Neutrophil (primary cell): ENCODE results near the gene TBCA.
"Not testable (repeated sequence)": the region's sequence is repeated elsewhere in the genome, so short reads cannot be mapped to it uniquely, and the experiment has no call there.

Source experiments
- H3K27ac ChIP-seq: fragments of 200-600 bp; sonication (generic); 2 replicates; pipeline ENCODE4 v1.5.1; 2016; ENCODE audit warnings: mild to moderate bottlenecking, moderate library complexity
- H3K27me3 ChIP-seq: fragments of 200-600 bp; sonication (generic); 2 replicates; pipeline ENCODE4 v1.6.0; 2016; ENCODE audit warnings: mild to moderate bottlenecking
- H3K36me3 ChIP-seq: fragments of 200-600 bp; sonication (generic); 2 replicates; pipeline ENCODE4 v1.5.1; 2017
- H3K4me1 ChIP-seq, 2 experiments: fragments of 200-600 bp in 1 of 2; sonication (generic) in 1 of 2; 1 replicate in 1 of 2; 2 replicates in 1 of 2; pipeline versions ENCODE4 v1.5.1 to v1.6.1; 2013 to 2016; ENCODE audit warnings: low read depth in 1 of 2, low read length in 1 of 2, mild to moderate bottlenecking in 1 of 2, moderate library complexity in 1 of 2; ENCODE audit not compliant: control insufficient read depth in 1 of 2, insufficient read depth in 1 of 2
- H3K4me3 ChIP-seq, 2 experiments: fragments of 200-600 bp in 1 of 2; sonication (generic) in 1 of 2; 1 replicate in 1 of 2; 2 replicates in 1 of 2; pipeline ENCODE4 v1.5.1; 2013 to 2016; ENCODE audit warnings: low read depth in 1 of 2, low read length in 1 of 2, mild to moderate bottlenecking in 1 of 2, moderate library complexity in 1 of 2
- H3K9me3 ChIP-seq: fragments of 200-600 bp; sonication (generic); 2 replicates; pipeline ENCODE4 v1.5.1; 2016
- TF ChIP-seq, protein P1 (sequence below): fragments of 200-600 bp; sonication (generic); IDR thresholded peaks from 2 replicates; pipeline ENCODE4 v1.5.1; 2016; ENCODE audit warnings: antibody characterized with exemption

Gene TBCA

DNA sequence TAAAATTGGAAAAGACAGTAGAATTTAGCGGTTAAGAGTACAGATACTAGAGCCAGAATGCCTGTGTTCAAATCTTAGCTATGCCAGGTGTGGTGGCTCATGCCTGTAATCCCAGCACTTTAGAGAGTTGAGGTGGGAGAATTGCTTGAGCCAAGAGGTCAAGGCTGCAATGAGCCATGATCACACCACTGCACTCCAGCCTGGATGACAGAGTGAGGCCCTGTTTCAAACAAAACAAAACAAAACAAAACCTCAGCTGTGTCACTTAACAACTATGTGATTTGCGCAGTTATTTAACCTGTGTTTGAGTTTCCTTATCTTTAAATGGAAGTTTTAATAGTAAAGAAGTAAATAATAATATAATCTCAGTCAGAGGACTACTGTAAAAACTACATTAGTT is 68.3 kb downstream of the TBCA start:
- H3K36me3 ChIP-seq = peaks cover 46% of the 10 kb centered on the region
- no peak overlapping the region for H3K4me3 ChIP-seq
- no peaks in the 10 kb centered on the region for H3K9me3 ChIP-seq
- TF ChIP-seq, protein P1, sequence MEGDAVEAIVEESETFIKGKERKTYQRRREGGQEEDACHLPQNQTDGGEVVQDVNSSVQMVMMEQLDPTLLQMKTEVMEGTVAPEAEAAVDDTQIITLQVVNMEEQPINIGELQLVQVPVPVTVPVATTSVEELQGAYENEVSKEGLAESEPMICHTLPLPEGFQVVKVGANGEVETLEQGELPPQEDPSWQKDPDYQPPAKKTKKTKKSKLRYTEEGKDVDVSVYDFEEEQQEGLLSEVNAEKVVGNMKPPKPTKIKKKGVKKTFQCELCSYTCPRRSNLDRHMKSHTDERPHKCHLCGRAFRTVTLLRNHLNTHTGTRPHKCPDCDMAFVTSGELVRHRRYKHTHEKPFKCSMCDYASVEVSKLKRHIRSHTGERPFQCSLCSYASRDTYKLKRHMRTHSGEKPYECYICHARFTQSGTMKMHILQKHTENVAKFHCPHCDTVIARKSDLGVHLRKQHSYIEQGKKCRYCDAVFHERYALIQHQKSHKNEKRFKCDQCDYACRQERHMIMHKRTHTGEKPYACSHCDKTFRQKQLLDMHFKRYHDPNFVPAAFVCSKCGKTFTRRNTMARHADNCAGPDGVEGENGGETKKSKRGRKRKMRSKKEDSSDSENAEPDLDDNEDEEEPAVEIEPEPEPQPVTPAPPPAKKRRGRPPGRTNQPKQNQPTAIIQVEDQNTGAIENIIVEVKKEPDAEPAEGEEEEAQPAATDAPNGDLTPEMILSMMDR = no peak
- no peak overlapping the region for H3K27ac ChIP-seq
- H3K27me3 ChIP-seq = no peaks in the 10 kb centered on the region
- H3K4me1 ChIP-seq = no peaks in the 10 kb centered on the region

DNA sequence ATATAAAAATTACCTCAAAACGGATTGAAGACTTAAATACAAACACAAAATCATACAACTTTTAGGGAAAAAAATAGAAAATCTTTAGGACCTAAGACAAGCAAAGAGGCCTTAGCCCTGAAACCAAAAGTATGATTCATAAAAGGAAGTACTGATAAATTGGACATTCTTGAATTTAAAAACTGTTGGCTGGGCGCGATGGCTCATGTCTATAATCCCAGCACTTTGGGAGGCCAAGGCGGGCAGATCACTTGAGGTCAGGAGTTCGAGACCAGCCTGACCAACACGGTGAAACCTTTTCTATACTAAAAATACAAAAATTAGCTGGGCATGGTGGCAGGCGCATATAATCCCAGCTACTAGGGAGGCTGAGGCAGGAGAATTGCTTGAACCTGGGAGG is 76.6 kb downstream of the TBCA start:
- H3K27me3 ChIP-seq, H3K4me3 ChIP-seq, H3K9me3 ChIP-seq, H3K27ac ChIP-seq, H3K4me1 ChIP-seq: not testable (repeated sequence)
- peaks cover 22% of the 10 kb centered on the region for H3K36me3 ChIP-seq

DNA sequence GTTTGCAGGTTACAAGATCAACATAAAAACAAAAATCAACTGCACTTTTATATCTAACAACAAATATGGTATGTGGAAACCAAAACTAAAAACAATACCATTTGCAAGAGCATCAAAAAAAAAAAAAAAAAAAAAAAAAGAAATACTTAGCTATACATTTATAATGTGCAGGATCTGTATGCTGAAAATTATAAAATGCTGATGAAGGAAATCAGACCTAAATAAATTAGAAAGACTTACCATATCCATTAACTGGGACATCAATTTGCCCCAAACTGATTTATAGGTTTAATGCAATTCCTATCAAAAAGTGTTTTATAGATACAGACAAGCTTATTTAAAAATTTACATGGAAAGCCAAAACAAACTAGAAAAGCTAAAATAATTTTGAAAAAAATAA is 77.2 kb downstream of the TBCA start:
- Histone ChIP-seq H3K9me3 (no peaks in the 10 kb centered on the region), H3K27ac (no peak overlapping the region), H3K27me3 (no peaks in the 10 kb centered on the region), H3K4me3 (no peak overlapping the region), H3K4me1 (no peaks in the 10 kb centered on the region), H3K36me3 (peaks cover 18% of the 10 kb centered on the region)
- TF ChIP-seq, protein P1 = no peak

DNA sequence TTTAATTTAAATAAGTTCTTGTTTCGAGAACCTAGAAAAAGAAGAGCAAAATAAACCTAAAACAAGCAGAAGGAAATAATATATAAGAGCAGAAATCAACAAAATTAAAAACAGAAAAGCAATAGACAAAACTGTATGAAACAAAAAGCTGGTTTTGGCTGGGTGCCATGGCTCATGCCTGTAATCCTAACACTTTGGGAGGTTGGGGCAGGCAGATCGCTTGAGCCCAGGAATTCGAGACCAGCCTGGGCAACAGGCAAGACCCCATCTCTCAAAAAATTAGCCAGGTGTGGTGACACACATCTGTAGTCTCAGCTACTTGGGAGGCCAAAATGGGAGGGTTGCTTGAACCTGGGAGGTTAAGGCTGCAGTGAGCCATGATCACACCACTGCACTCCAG is 78.4 kb downstream of the TBCA start:
- TF ChIP-seq, protein P1 = no peak
- Histone ChIP-seq H3K36me3 (peaks cover 11% of the 10 kb centered on the region), H3K4me3 (no peak overlapping the region), H3K9me3 (no peaks in the 10 kb centered on the region), H3K4me1 (no peaks in the 10 kb centered on the region), H3K27ac (no peak overlapping the region), H3K27me3 (no peaks in the 10 kb centered on the region)

DNA sequence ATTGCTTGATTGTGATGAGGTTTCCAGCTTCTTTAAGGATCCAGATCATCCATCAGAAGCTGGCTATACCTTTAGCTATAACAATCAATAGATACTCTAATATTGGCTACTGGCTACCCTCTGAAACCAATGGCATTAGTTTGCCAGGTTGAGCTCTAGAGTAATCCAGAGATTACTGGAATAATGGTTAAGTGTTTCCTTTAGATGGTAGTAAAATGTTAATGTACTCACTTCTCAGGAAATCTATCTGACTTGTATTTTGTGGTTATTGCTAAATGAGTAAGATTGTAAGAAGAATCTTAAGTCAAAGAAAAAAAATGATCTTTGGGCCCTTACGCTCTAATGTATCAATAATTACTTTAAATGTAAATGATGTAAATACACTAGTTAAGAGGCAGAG is 80.0 kb downstream of the TBCA start:
- no peak overlapping the region for H3K4me3 ChIP-seq
- TF ChIP-seq, protein P1 = no peak
- H3K27ac ChIP-seq = no peak overlapping the region
- H3K27me3 ChIP-seq = no peaks in the 10 kb centered on the region
- H3K9me3 ChIP-seq = no peaks in the 10 kb centered on the region
- peaks cover 10% of the 10 kb centered on the region for H3K36me3 ChIP-seq
- H3K4me1 ChIP-seq = no peaks in the 10 kb centered on the region

DNA sequence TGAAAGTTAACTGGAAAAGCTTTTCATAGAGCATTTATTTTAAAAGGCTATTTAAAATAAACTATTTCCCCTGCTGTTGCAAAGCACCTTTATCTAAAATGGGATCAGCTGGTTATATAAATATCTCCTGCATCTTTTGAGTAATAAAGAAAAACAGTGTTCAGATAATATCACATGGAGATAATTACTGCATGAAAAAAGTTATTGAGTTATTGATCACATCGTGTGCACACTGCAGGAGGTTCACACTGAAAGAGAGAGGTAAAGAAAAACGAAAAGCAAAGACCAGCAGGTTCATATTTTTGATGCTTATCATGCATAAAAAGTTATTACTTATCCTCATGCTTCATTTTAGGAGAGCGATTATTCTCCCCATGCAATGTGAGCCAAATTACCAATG is 82.2 kb downstream of the TBCA start:
- H3K4me3 ChIP-seq = no peak overlapping the region
- H3K36me3 ChIP-seq = peaks cover 20% of the 10 kb centered on the region
- TF ChIP-seq, protein P1 = no peak
- H3K27me3 ChIP-seq = no peaks in the 10 kb centered on the region
- H3K4me1 ChIP-seq = no peaks in the 10 kb centered on the region
- H3K27ac ChIP-seq = no peak overlapping the region
- H3K9me3 ChIP-seq = no peaks in the 10 kb centered on the region
